Measurements from ENCODE around the gene MIOX.

GRCh38 chr22:50474710-50475651 lies 11.7 kb upstream of the MIOX start, which contains the start of gene SBF1:
- TF ChIP-seq CTCF (conservative IDR thresholded peaks at IDR 0.05; ENCODE audit: low read depth, low read length) (no peak), EZH2 (IDR thresholded peaks at IDR 0.05; ENCODE audit: borderline replicate concordance, low read depth, low read length, poor library complexity, severe bottlenecking) (no peak)
